WTC11 (cell line): ENCODE data around the gene WWOX.

Experiments
- ATF3 ChIP-seq: sonication (generic); formaldehyde crosslinking; conservative IDR thresholded peaks from 2 replicates; pipeline ENCODE4 v1.8.1; 2022; ENCODE audit warnings: mild to moderate bottlenecking, missing genetic modification reagents
- CTCF ChIP-seq: fragments of 200-600 bp; IDR thresholded peaks from 2 replicates; pipeline ENCODE4 v1.8.0; 2022; ENCODE audit warnings: antibody characterized with exemption
- ELF4 ChIP-seq: sonication (generic); formaldehyde crosslinking; IDR thresholded peaks from 2 replicates; pipeline ENCODE4 v1.8.1; 2022; ENCODE audit warnings: low read depth, mild to moderate bottlenecking, moderate library complexity, missing genetic modification reagents
- JUN ChIP-seq: sonication (generic); formaldehyde crosslinking; IDR thresholded peaks from 2 replicates; pipeline ENCODE4 v1.8.0; 2023; ENCODE audit warnings: mild to moderate bottlenecking, missing genetic modification reagents
- MAX ChIP-seq: sonication (generic); formaldehyde crosslinking; IDR thresholded peaks from 2 replicates; pipeline ENCODE4 v1.8.0; 2022; ENCODE audit warnings: mild to moderate bottlenecking, missing genetic modification reagents
- MLX ChIP-seq: sonication (generic); formaldehyde crosslinking; IDR thresholded peaks from 2 replicates; pipeline ENCODE4 v1.8.1; 2023; ENCODE audit warnings: mild to moderate bottlenecking, missing genetic modification reagents, moderate library complexity
- SOX15 ChIP-seq: fragments of 250-450 bp; sonication (Bioruptor Pico); IDR thresholded peaks from 2 replicates; pipeline ENCODE4 v1.9.0; 2021; ENCODE audit warnings: mild to moderate bottlenecking
- USF2 ChIP-seq: sonication (generic); formaldehyde crosslinking; IDR thresholded peaks from 2 replicates; pipeline ENCODE4 v1.8.1; 2023; ENCODE audit warnings: mild to moderate bottlenecking, missing genetic modification reagents, moderate library complexity
- ZBTB43 ChIP-seq: sonication (generic); formaldehyde crosslinking; IDR thresholded peaks from 2 replicates; pipeline ENCODE4 v1.8.1; 2023; ENCODE audit warnings: mild to moderate bottlenecking, missing genetic modification reagents
- ZNF263 ChIP-seq: sonication (generic); formaldehyde crosslinking; IDR thresholded peaks from 2 replicates; pipeline ENCODE4 v1.8.1; 2022; ENCODE audit warnings: low read depth, mild to moderate bottlenecking, moderate library complexity, missing genetic modification reagents

- TF ChIP-seq ATF3 (CRISPR knock-in tag) (no peak), ZNF263 (CRISPR knock-in tag) (no peak), JUN (CRISPR knock-in tag) (no peak), CTCF (no peak), ELF4 (CRISPR knock-in tag) (no peak), MLX (no peak), USF2 (no peak), SOX15 (CRISPR knock-in tag) (no peak), MAX (CRISPR knock-in tag) (no peak), ZBTB43 (CRISPR knock-in tag) (no peak)
Observed at GRCh38 chr16:78955206-78955605, 855.8 kb downstream of the WWOX start.
